Activated B cell treated with CpG ODN at 0.5 μM for 24 hours (primary cell): Measurements from ENCODE around the gene APC. TPM values are rescaled to one million over a fixed set of nuclear protein-coding genes. Genes with fewer than 3 reads are reported as not detected.

ENCODE experiments used
- ATAC-seq: fragments of 200-7000 bp; cut with Tn5 transposase; one replicate; pipeline ENCODE4 v1.10.0; 2021; ENCODE audit warnings: low read depth, mild to moderate bottlenecking, moderate library complexity
- CTCF ChIA-PET: fragments of 350-600 bp; sonication (Branson Sonifier 250); formaldehyde crosslinking; loops from one replicate; lab custom pipeline; 2021; ENCODE audit warnings: antibody characterized with exemption; lab: Charles Lee
- POLR2A ChIA-PET: fragments of 350-600 bp; sonication (Branson Sonifier 250); formaldehyde crosslinking; loops from one replicate; lab custom pipeline; 2021; ENCODE audit warnings: antibody characterized with exemption; lab: Charles Lee
- DNase-seq: peaks from one replicate; pipeline ENCODE4 v3.0.0; 2022
- H3K27ac Mint-ChIP-seq: one replicate; pipeline ENCODE4 v1.8.0; 2020; ENCODE audit warnings: mixed read lengths
- H3K27me3 Mint-ChIP-seq: one replicate; pipeline ENCODE4 v1.8.0; 2021; ENCODE audit warnings: mixed read lengths
- H3K36me3 Mint-ChIP-seq: one replicate; pipeline ENCODE4 v1.8.0; 2021; ENCODE audit warnings: low read depth, mixed read lengths
- H3K4me1 Mint-ChIP-seq: one replicate; pipeline ENCODE4 v1.8.0; 2021; ENCODE audit warnings: mixed read lengths
- H3K4me3 Mint-ChIP-seq: one replicate; pipeline ENCODE4 v1.8.0; 2020; ENCODE audit warnings: mild to moderate bottlenecking, mixed read lengths
- H3K9me3 Mint-ChIP-seq: one replicate; pipeline ENCODE4 v1.8.0; 2020; ENCODE audit warnings: mixed read lengths
- intact Hi-C: fragments of 100-400 bp; cut with micrococcal nuclease; formaldehyde crosslinking; loops from one replicate; pipeline ENCODE4 v1.15.1; 2024
- total RNA-seq: library from RNA; stranded (reverse); gene quantifications from 2 replicates; pipeline ENCODE4 v1.2.3, GENCODE V29; 2022
- TF ChIP-seq, protein P1 (sequence below): fragments of 200-600 bp; IDR thresholded peaks from one replicate; pipeline ENCODE4 v1.8.0; 2022; ENCODE audit warnings: antibody characterized with exemption, mild to moderate bottlenecking

The APC gene
- total RNA-seq, 1 donor from 2014 or later, result 41.7 TPM

DNA sequence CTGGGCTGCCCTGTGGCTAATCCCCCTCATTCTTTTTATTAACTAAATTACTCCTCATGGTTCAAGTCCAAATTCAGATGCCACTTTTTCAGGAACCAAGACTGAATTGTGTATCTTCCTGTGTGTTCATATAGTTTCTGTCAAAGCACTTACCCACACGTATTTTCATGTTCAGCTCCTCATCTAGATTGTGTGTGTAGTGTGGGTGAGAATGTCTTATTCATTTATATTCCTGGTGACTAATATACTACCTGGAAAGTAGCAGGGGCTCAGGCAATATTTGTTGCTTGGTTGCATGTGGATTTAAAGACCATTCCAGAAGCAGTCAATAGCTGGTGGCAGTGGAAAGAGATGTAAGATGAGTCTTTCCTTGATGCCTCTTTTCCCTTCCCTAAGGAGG, 74.9 kb downstream of the APC start:
- CTCF ChIA-PET, result no interaction called here
- H3K4me1 Mint-ChIP-seq, result peaks cover 10% of the 10 kb centered on the region
- no peak overlapping the region for H3K27ac Mint-ChIP-seq
- POLR2A ChIA-PET, result no interaction called here
- H3K4me3 Mint-ChIP-seq, result no peak overlapping the region
- peaks cover 62% of the 10 kb centered on the region for H3K36me3 Mint-ChIP-seq
- TF ChIP-seq, protein P1, sequence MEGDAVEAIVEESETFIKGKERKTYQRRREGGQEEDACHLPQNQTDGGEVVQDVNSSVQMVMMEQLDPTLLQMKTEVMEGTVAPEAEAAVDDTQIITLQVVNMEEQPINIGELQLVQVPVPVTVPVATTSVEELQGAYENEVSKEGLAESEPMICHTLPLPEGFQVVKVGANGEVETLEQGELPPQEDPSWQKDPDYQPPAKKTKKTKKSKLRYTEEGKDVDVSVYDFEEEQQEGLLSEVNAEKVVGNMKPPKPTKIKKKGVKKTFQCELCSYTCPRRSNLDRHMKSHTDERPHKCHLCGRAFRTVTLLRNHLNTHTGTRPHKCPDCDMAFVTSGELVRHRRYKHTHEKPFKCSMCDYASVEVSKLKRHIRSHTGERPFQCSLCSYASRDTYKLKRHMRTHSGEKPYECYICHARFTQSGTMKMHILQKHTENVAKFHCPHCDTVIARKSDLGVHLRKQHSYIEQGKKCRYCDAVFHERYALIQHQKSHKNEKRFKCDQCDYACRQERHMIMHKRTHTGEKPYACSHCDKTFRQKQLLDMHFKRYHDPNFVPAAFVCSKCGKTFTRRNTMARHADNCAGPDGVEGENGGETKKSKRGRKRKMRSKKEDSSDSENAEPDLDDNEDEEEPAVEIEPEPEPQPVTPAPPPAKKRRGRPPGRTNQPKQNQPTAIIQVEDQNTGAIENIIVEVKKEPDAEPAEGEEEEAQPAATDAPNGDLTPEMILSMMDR, result no peak
- H3K27me3 Mint-ChIP-seq, result no peaks in the 10 kb centered on the region
- no peaks in the 10 kb centered on the region for H3K9me3 Mint-ChIP-seq
- intact Hi-C loops, result no loop called here
- DNase-seq (no peak), ATAC-seq (no peak)

DNA sequence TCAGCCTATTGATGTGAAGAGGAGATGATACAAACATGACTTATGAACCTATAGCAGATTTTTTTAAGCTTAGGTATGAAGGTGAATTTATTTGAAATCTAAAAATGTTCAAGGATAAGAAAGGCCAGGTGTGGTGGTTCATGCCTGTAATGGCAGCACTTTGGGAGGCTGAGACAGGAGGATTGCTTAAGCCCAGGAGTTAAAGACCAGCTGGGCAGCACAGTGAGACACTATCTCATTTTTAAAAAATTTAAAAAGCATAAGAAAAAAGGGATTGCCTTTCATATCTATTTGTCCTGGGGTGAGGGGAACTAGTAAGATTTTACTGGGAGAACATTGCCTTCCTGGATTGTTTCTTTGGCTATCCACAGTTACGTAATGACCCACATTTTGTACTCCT, 82.6 kb downstream of the APC start:
- Mint-ChIP-seq H3K36me3 (peaks cover 65% of the 10 kb centered on the region), H3K4me1 (peaks cover 18% of the 10 kb centered on the region), H3K9me3 (no peaks in the 10 kb centered on the region), H3K4me3 (no peak overlapping the region), H3K27ac (no peak overlapping the region), H3K27me3 (no peaks in the 10 kb centered on the region)
- ATAC-seq (no peak), DNase-seq (no peak)
- POLR2A ChIA-PET, result no interaction called here
- CTCF ChIA-PET, result no interaction called here
- TF ChIP-seq, protein P1, result no peak
- intact Hi-C loops, result no loop called here

DNA sequence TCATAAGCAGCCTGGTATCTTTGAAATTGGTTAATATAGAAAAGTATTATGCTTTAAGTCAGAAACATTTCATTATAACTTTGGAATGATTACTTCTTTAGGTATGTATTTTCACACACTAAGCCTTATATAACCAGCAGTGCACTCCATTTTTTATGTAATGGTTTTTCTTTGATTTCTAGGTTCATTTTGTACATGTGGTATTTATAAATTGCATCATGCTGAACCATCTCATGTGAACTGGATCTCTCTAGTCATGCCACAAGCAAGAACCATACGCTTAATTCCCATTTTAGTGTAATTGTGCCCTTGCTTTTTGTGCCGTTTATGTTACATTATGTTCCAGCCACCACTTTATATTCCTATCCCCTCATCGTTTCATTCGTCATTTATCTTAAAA, 84.8 kb downstream of the APC start:
- Mint-ChIP-seq H3K36me3 (peaks cover 64% of the 10 kb centered on the region), H3K4me1 (peaks cover 18% of the 10 kb centered on the region), H3K9me3 (no peaks in the 10 kb centered on the region), H3K27me3 (no peaks in the 10 kb centered on the region), H3K27ac (no peak overlapping the region), H3K4me3 (no peak overlapping the region)
- ATAC-seq (no peak), DNase-seq (no peak)
- POLR2A ChIA-PET, result no interaction called here
- intact Hi-C loops, result no loop called here
- CTCF ChIA-PET, result no interaction called here
- TF ChIP-seq, protein P1, result no peak

DNA sequence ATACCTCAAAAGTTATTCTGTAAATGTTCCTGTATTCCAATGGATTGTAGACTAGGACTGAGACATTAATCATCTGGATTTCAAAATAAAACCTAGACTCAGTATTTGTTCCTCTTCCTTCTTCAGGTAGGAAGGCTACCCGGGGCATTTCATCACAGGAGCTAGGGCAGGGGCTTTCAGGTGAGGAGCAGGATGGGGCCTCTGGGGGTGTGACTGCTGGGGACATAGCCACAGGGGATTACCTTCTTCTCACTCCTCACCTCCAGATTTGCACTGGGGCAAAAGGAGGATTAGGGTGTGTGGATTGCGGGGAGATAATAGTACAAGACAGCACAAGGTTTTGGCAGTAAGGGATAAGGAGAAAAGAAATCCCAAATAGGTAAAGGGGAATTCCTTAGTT, 85.5 kb downstream of the APC start:
- H3K4me3 Mint-ChIP-seq, result no peak overlapping the region
- CTCF ChIA-PET, result no interaction called here
- POLR2A ChIA-PET, result no interaction called here
- ATAC-seq, result no peak
- H3K9me3 Mint-ChIP-seq, result no peaks in the 10 kb centered on the region
- TF ChIP-seq, protein P1, result no peak
- H3K27me3 Mint-ChIP-seq, result no peaks in the 10 kb centered on the region
- H3K4me1 Mint-ChIP-seq, result peaks cover 18% of the 10 kb centered on the region
- peak overlapping the region; percentile 57 for H3K27ac Mint-ChIP-seq
- H3K36me3 Mint-ChIP-seq, result peaks cover 69% of the 10 kb centered on the region
- DNase-seq, result no peak
- intact Hi-C loops, result no loop called here

DNA sequence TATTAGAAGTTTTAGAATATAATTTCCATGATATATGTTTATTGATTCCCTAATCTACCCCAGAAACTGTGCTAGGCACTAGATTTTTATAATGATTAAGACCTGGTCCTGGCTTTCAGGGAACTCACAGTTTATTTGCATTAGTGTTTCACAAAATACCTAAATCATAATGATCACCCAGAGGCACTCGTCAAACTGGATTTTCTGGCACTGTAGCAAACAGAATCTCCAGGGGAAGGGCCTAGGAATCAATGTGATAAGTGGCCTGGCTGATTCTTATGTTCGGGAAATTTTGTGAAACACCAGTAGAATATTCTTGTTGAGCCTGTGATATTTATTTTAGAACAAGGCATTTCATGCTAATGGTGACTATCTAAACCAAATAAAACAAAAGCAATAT, 86.0 kb downstream of the APC start:
- Mint-ChIP-seq H3K9me3 (no peaks in the 10 kb centered on the region), H3K4me1 (peaks cover 18% of the 10 kb centered on the region), H3K27ac (no peak overlapping the region), H3K4me3 (no peak overlapping the region), H3K36me3 (peaks cover 70% of the 10 kb centered on the region), H3K27me3 (no peaks in the 10 kb centered on the region)
- POLR2A ChIA-PET, result no interaction called here
- ATAC-seq (no peak), DNase-seq (no peak)
- intact Hi-C loops, result no loop called here
- CTCF ChIA-PET, result no interaction called here
- TF ChIP-seq, protein P1, result no peak
